Muscle of leg (tissue), 11 donors: ENCODE measurements around the gene KCNJ8. TPM values are rescaled to one million over a fixed set of nuclear protein-coding genes. Genes with fewer than 3 reads are reported as not detected.

Experiments used
- DNase-seq: peaks from one replicate; pipeline ENCODE4 v3.0.0; 2013
- H3K27ac ChIP-seq: one replicate; pipeline ENCODE4 v1.5.1; 2013; ENCODE audit warnings: mild to moderate bottlenecking, low read length, control low read depth
- H3K27me3 ChIP-seq: one replicate; pipeline ENCODE4 v1.6.1; 2013; ENCODE audit warnings: low read length; ENCODE audit not compliant: control insufficient read depth, insufficient read depth
- H3K36me3 ChIP-seq: one replicate; pipeline ENCODE4 v1.6.1; 2013; ENCODE audit warnings: low read length; ENCODE audit not compliant: control insufficient read depth, insufficient read depth
- H3K4me1 ChIP-seq: one replicate; pipeline ENCODE4 v1.6.1; 2013; ENCODE audit warnings: low read length; ENCODE audit not compliant: control insufficient read depth, insufficient read depth
- H3K4me3 ChIP-seq: one replicate; pipeline ENCODE4 v1.5.1; 2013; ENCODE audit warnings: low read length, control low read depth
- H3K9me3 ChIP-seq: replicated peaks from 2 replicates; pipeline ENCODE4 v1.6.1; 2013; ENCODE audit warnings: low read depth, low read length; ENCODE audit not compliant: control insufficient read depth
- WGBS: methylation state at CpG from one replicate; pipeline ENCODE4 v1.1.5; 2013; ENCODE audit warnings: missing lambda C conversion rate; ENCODE audit not compliant: insufficient coverage; 5-methylcytosine and 5-hydroxymethylcytosine counted together
- polyA plus RNA-seq, 8 donors: library from polyadenylated mRNA; unstranded; fragments of 120-200 nt; gene quantifications; one replicate each; pipeline versions ENCODE4 v1.2.1 to v1.2.3, GENCODE V29; 2013; ENCODE audit warnings: inconsistent platforms in 1 of 8, low replicate concordance in 1 of 8; ENCODE audit not compliant: insufficient read length in 8 of 8, insufficient read depth in 1 of 8
- total RNA-seq: library from RNA; stranded (reverse); fragments of 120-200 nt; gene quantifications from one replicate; pipeline ENCODE4 v1.2.4, GENCODE V29; 2013

Gene KCNJ8
- total and polyA plus RNA-seq, 9 donors, result 23.7 to 38.7 (median 32.1) TPM

DNA sequence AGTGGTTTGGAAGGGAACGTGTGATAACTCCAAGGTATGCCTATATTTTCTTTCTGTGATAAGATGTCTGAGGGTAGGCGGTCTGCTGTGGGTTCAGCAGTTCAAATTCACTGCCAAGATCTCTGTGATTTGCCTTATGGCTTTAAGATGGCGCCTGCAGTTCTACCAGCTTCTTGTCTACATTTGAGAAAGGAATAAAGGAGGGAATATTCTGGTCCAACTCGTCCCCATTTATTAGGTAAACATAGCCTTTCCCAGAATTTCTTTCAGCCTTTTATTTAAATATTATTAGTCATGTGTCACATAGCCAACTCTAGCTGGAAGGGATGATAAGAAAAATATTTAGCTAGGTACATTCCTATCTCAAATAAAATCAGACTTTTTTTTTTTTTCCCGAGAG is 48.8 kb downstream of the KCNJ8 start:
- Histone ChIP-seq H3K36me3 (no peaks in the 10 kb centered on the region), H3K4me3 (no peak overlapping the region), H3K9me3 (no peaks in the 10 kb centered on the region), H3K27me3 (no peaks in the 10 kb centered on the region), H3K27ac (no peak overlapping the region), H3K4me1 (no peaks in the 10 kb centered on the region)
- no peak for DNase-seq
- WGBS, result 67% methylated on average over 1 of the region's 5 CpGs

DNA sequence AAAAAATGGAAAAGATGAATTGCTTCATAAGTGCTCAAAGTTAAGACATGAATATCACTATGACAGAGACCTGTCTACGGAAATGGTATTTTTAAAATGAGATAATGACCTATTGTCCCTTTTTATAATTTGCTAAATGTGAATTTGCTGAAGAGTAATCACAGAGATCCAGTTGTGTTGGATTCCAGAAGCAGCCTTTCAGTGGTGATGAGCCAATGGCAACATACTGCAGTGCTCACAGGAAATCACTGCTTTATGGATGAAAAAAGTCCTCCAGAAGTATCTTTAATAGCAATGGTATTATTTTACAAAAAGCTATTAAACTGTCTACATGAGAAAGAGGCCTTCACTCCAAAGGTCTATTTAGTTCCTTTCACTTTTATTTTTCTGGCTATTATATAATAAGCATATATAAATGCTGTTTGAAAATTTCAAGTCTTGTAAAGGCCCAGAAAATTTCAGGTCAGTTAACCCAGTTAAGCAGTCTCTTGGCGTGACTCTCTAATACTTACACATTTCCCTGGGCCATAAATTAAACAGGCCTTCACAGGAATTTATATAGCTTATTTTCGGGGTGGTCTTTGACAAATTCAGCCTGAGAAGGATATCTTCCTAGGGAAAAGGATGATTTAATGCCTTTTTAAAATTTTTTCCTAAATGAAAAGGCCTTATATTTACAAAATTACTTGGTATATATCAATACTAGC is 55.4 kb downstream of the KCNJ8 start:
- H3K4me1 ChIP-seq, result no peaks in the 10 kb centered on the region
- H3K27me3 ChIP-seq, result no peaks in the 10 kb centered on the region
- DNase-seq, result no peak
- peak overlapping the region; percentile 10 for H3K27ac ChIP-seq
- no peaks in the 10 kb centered on the region for H3K36me3 ChIP-seq
- no peaks in the 10 kb centered on the region for H3K9me3 ChIP-seq
- WGBS, result no CpG with 5 or more reads among the region's 3 CpGs
- no peak overlapping the region for H3K4me3 ChIP-seq

DNA sequence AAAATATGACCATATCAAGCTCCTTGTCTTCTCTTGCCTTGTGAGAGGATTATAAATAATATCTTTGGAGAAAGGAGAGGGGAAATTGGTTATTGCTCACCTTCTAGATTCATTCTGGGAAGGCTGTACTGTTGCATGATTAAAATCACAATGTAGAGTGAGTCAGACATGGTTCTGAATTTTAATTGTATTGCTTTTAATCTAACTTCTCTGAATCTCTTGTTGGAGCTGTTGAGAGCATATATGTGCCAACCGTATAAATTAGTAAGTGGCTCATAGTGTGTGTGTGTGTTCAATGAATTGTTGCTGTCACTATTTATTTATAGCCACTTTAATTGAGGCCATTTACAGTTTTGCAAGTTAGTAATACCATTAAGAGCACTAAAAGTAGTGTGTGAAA is 56.1 kb downstream of the KCNJ8 start:
- Histone ChIP-seq H3K36me3 (no peaks in the 10 kb centered on the region), H3K27me3 (no peaks in the 10 kb centered on the region), H3K4me3 (no peak overlapping the region), H3K4me1 (no peaks in the 10 kb centered on the region), H3K9me3 (no peaks in the 10 kb centered on the region), H3K27ac (no peak overlapping the region)
- no peak for DNase-seq
- no CpG with 5 or more reads among the region's 1 CpG for WGBS

DNA sequence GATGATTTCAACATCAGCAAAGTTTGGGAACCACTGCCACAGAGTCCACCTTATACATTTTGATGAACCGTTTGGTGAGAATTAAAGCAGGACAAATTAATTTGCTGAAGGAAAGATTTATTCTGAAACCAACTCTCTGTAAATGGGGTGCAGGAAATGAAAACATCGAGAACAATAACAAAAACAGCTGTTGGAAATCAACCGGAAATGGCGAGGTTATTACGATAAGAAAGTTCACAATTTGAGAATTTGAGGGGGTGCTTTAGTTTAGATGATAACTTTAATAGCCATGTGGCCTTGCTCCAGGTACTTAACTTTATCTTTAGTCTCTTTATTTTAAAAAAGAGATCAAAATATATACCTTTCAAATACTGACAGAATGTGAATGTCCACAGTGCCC is 56.7 kb downstream of the KCNJ8 start:
- no peaks in the 10 kb centered on the region for H3K4me1 ChIP-seq
- WGBS, result no CpG with 5 or more reads among the region's 5 CpGs
- no peak for DNase-seq
- H3K27me3 ChIP-seq, result no peaks in the 10 kb centered on the region
- H3K27ac ChIP-seq, result no peak overlapping the region
- no peak overlapping the region for H3K4me3 ChIP-seq
- H3K9me3 ChIP-seq, result no peaks in the 10 kb centered on the region
- H3K36me3 ChIP-seq, result no peaks in the 10 kb centered on the region

DNA sequence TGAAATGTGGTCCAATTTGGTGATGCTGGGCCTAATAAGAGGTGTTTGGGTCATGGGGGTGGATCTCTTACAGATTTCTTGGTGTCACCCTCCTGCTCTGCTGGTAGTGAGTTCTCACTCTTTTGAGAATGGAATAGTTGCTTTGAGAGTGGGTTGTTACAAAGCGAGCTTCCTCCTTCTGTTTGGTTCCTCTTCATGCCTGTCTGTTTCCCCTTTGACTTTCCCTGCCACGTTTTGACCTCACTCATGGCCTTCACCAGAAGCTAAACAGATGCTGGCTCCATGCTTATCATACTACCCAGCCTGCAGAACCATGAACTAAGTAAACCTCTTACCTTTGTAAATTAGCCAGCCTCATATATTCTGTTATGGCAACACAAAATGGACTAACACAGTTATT is 59.1 kb downstream of the KCNJ8 start:
- peaks cover 3% of the 10 kb centered on the region for H3K4me1 ChIP-seq
- no peak overlapping the region for H3K4me3 ChIP-seq
- H3K9me3 ChIP-seq, result no peaks in the 10 kb centered on the region
- 14% methylated on average over 1 of the region's 2 CpGs for WGBS
- H3K27ac ChIP-seq, result peak overlapping the region; percentile 1
- no peaks in the 10 kb centered on the region for H3K27me3 ChIP-seq
- no peak for DNase-seq
- no peaks in the 10 kb centered on the region for H3K36me3 ChIP-seq

Other genes starting within 250 kb of the KCNJ8 start
- gene SPX, start 248.4 kb downstream of the KCNJ8 start, total RNA-seq, result 12.9 TPM
- gene SPX, start 248.4 kb downstream of the KCNJ8 start, polyA plus RNA-seq, result 10 to 100 TPM; 17.8 to 31.2 (median 20.1) TPM
- gene GYS2, start 169.9 kb downstream of the KCNJ8 start, total RNA-seq, result 0.13 TPM
- under 1 TPM in 5 of 8 donors, not detected in 3; 0.12 to 0.86 (median 0.29) TPM for gene GYS2, start 169.9 kb downstream of the KCNJ8 start, polyA plus RNA-seq
- gene LDHB, start 116.9 kb downstream of the KCNJ8 start, total RNA-seq, result 640 TPM
- gene LDHB, start 116.9 kb downstream of the KCNJ8 start, polyA plus RNA-seq, result 100 to 1,000 TPM; 638 to 922 (median 703) TPM
- gene ABCC9, start 166.7 kb upstream of the KCNJ8 start, total RNA-seq, result 104 TPM
- gene ABCC9, start 166.7 kb upstream of the KCNJ8 start, polyA plus RNA-seq, result 10 to 100 TPM; 34.4 to 73.8 (median 59.7) TPM